ENCODE data around the gene DHRS4.

The DHRS4 gene

DNA sequence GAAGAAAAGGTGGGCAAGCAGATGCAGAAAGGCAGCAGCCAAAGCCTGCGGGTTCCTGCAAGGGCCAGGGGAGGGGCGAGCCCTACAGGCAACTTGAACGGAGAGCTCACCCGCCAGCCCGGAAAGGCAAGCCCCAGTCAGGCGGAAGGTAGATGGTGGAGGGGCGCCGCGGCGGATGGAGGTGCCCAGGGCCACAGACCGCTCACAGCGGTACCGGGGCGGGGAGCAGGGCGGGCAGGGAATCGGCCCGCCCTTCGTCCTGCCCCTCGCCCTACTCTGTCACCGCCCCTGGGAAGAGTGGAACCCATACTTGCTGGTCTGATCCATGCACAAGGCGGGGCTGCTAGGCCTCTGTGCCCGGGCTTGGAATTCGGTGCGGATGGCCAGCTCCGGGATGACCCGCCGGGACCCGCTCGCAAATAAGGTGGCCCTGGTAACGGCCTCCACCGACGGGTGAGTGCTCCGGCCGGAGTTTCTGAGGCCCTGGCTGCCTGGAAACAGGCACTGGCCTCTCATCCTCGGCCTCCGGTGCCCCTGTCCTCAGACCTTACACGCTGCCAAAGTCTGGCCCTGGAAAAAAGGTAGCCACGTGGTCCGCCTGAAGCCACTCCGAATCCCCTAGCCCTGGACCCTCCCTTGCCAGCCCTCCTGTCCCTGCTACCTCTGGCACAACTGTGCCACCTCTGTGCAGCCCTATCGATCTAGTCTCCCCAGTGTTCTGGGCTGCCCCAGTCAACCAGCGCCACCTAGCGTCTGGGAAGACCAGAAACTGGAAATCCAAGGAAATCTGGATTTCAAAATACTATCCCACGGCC lies at the start of gene DHRS4:
Gene DHRS4, plus strand, starts transcription at position 307 of the 815 bp plus-strand sequence. Its CDS starts 19 bp downstream, at position 326.
- DNase-seq (ENCODE audit: low spot score) = peak; percentile 83

DNA sequence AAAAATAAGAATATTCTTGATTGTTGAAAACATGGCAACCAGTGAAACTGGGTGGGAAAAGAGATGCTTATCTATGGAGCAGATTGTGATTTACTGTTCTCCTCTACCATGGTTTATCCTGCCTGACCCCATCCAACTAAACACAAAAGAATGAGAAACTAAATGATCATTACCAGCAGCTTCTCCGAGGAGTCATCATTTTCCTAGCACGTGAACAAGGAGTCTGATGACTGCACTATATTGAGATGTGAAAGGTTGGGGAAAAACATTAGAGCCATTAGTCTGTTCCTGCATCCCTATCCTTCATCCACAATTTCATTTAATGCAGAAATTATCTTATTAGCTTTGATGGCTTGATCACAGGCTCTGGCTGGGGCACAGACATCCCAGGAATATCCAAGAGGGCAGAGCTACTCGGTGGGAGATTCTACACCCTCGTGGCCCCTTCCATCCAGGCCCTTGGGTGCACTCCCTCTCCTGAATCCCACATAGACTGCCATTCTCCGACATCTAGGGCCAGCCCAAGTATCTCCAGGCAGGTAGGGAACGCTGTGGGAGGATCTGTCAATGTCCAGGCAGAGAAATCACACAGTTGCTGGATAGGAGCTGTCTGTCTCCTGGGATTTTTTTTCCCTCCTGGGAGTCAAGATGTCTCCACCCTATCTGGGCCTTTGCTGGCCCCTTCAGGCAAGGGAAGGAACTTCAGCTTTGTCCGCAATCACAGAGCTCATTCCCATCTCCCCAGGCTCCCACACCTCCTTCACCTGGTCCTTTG lies 43.3 kb upstream of the DHRS4 start:
- peak; percentile 56 for DNase-seq (ENCODE audit: low spot score)

DNA sequence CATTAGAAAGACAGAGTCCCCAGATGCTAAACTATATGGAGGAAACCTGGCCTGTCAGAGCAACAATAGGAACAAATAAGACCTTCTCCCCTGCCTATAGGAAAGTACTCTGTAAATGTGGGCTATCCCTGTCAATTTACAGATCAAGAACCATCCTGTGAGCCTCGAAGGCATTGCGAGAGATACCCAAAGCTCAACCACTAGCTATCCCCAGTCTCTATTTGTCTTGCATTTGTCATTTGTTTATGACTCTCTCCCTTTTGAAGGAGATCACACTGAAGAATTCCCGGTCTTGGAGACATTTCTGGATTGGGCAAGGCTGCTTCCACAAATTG lies 42.7 kb upstream of the DHRS4 start:
- no peak for DNase-seq (ENCODE audit: low spot score)

DNA sequence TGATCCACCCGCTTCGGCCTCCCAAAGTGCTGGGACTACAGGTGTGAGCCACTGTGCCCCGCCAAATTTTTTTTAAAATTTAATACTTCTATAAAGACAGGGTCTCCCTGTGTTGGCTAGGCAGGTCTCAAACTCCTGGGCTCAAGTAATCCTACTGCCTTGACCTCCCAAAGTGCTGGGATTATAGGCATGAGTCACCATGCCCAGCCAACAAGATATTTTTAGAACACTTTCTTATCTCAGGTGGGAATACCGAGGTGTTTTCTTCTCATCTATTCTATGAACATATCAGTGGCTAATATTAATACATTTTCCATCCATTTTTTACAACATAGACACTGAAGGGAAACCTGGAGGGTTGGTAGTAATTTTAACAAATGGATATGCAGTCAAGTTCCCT lies 38.0 kb upstream of the DHRS4 start:
- DNase-seq (ENCODE audit: low spot score) = no peak

GRCh38 chr14:23916004-23916403 lies 37.6 kb upstream of the DHRS4 start:
- DNase-seq (ENCODE audit: low spot score) = no peak

- DNase-seq (ENCODE audit: low spot score) = no peak
Measured at GRCh38 chr14:23916446-23916845, 37.1 kb upstream of the DHRS4 start.

GRCh38 chr14:23922545-23922944 lies 31.0 kb upstream of the DHRS4 start:
- DNase-seq (ENCODE audit: low spot score) = no peak

DNA sequence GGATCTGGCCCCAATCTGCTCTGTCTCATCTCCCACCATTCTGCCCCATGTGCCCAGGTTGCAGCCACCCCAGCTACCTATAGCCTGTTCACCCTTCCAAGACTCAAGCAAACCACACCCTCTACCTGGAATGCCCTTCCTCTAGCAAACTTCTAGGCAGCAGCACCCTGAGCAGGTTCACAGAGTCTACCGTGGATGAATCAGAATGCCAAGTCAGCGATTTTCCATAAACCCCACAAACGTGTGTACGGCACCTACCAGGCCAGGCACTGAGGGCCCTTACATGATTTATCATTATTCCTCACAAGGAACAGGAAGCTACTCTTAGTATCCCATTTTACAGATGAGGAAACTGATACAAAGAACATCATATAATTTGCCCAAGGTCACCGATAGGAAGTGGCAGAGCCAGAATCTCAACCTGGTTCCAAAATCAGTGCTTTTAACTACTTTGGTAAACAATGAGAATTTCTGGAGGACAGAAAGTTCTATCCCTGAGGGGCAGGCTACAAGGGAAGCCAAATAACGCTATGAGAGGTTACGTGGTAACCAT lies 28.0 kb upstream of the DHRS4 start:
- DNase-seq (ENCODE audit: low spot score) = no peak

DNA sequence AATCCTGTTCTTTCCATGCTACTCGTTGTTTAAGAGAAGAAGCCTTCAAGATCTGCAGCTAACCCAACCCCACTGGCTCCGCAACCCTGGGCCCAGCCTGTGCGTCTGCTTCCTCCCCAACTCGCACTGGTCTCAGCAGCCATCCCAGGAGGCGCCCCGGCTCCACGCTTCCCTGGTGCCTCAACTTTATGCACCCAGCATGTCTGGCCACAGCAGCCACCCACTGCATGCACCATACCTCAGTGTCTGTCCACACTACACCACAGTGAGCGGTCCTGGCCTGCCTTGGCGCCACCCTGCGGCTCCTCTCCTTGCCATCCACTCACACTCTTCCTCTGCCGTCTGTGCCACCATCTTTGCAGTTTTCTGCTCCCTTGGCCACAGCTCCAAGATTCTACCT lies 27.0 kb upstream of the DHRS4 start:
- no peak for DNase-seq (ENCODE audit: low spot score)

- no peak for DNase-seq (ENCODE audit: low spot score)
Measured at GRCh38 chr14:23929136-23929535, 24.4 kb upstream of the DHRS4 start.

- peak; percentile 63 for DNase-seq (ENCODE audit: low spot score)
Measured at GRCh38 chr14:23929822-23930294, 23.7 kb upstream of the DHRS4 start.

GRCh38 chr14:23930742-23931141 lies 22.8 kb upstream of the DHRS4 start:
- DNase-seq (ENCODE audit: low spot score) = no peak

- DNase-seq (ENCODE audit: low spot score) = no peak
Measured at GRCh38 chr14:23931721-23932289, 21.8 kb upstream of the DHRS4 start.

DNA sequence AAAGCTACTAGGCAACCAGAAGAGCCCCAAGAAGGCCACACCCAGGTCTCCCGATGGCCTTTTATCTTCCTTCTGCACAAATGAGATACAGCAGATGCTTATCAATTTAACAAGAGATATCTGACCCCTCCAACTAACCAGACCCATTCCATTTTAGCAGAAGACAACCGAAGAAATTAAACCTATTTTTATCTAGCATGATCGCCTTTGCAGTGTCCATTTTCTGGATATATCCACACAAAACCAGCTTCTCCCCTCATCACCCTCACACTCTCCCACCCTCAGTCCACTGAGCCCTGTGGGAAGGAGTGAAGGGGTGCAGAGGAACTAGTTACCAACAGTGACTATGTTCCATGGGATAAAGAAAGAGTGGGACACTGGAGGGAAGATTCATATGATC lies 20.9 kb upstream of the DHRS4 start:
- no peak for DNase-seq (ENCODE audit: low spot score)

- DNase-seq (ENCODE audit: low spot score) = no peak
Measured at GRCh38 chr14:23933108-23933741, 20.3 kb upstream of the DHRS4 start.

- no peak for DNase-seq (ENCODE audit: low spot score)
Measured at GRCh38 chr14:23933742-23934128, 19.8 kb upstream of the DHRS4 start.

DNA sequence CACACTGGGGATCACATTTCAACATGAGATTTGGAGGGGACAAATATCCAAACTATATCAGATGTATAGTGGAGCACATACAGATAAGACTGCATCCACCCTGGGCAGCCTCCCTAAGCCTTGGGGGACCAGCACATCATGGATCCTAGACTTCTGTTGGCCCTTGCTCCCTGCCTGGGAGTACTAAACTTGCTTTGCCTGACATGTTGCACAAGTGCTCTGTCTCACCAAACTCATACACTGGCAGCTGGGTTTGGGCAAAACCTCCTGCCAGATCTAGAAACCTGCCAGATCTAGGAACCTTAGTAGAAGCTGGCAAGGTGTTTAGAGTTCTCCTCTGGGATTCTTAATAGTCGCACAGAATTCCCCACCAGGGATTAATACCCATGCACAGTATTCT lies 18.4 kb upstream of the DHRS4 start:
- no peak for DNase-seq (ENCODE audit: low spot score)

DNA sequence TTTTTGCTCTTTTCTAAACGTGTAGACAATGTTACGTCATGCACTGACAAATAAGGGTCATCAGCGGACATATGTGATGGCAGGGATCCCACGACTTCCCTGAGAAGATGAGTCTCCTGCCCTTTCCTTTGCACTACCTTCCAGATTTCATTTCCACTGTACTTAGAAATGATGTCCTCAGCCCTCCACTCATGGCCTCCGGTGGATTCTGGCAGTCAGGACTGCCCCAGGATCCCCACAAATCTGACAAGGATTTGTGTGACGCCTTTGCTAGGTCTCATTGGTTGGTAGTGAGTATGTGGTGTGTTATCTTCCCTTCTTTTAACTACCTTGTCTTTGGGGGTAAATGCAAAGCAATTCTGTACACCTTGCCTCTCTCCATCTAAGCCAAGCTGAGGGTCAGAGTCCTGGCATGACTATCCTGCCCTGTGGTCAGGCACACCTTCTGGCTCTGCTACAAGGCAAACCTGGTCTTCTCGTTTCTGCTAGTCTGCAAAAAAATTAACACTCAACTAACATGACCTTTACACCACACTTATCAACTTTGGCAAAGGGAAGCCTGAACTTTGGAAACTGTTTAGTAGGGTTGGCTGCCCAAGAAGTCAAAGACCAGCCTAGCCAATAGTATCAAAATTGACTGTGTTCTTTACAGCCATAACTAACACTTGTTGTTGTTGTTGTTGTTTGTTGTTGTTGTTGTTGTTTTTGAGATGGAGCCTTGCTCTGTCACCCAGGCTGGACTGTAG lies 17.3 kb upstream of the DHRS4 start:
- no peak for DNase-seq (ENCODE audit: low spot score)

GRCh38 chr14:23937203-23937602 lies 16.4 kb upstream of the DHRS4 start:
- no peak for DNase-seq (ENCODE audit: low spot score)

- DNase-seq (ENCODE audit: low spot score) = no peak
Measured at GRCh38 chr14:23938823-23939222, 14.7 kb upstream of the DHRS4 start.

GRCh38 chr14:23939607-23940326 lies 13.8 kb upstream of the DHRS4 start:
- no peak for DNase-seq (ENCODE audit: low spot score)
